ENCODE results near the gene ALG9.

DNA sequence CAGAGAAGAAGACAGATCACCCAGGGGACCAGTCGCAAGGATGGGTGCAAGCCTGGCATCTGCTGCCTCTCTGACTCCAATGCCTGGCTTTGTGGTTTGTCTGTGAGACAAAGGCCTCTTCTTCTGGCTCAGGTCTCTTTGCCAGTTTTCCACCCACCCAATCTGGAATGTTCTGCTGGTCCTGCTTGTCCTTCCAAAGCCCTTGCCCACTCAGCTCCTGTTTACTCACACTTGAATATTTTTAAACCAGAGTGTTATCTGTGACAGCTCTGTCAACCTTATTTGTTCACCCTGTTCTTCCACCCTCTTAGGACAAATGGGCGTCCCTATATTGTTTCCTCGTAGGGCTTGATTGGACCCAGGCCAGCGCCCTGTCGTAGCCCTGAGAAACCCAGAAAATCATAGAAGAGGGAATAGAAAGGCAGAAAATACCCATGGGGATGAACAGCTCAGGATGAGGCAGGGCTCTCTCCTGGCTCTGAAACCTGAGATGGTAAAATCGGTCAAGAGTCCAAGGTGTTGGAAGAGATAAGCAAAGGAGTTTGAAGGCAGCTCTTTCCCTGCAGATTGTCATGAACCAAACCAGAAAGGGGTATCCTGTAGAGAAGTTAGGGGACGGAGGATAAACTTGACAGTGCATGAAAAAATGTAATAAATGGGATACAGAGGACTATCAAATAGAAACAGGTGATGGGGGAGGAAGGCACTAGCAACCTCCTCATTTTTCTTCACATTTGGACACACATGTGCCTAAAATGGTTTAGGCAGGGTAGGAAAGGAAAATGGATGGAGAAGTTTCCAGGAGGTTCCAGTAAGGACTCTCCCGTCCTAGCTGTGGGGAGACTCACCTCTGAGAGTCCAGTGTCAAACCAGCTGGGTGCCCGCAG is 39.5 kb upstream of the ALG9 start:
- TF ChIP-seq, protein P1, sequence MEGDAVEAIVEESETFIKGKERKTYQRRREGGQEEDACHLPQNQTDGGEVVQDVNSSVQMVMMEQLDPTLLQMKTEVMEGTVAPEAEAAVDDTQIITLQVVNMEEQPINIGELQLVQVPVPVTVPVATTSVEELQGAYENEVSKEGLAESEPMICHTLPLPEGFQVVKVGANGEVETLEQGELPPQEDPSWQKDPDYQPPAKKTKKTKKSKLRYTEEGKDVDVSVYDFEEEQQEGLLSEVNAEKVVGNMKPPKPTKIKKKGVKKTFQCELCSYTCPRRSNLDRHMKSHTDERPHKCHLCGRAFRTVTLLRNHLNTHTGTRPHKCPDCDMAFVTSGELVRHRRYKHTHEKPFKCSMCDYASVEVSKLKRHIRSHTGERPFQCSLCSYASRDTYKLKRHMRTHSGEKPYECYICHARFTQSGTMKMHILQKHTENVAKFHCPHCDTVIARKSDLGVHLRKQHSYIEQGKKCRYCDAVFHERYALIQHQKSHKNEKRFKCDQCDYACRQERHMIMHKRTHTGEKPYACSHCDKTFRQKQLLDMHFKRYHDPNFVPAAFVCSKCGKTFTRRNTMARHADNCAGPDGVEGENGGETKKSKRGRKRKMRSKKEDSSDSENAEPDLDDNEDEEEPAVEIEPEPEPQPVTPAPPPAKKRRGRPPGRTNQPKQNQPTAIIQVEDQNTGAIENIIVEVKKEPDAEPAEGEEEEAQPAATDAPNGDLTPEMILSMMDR (IDR thresholded peaks at IDR 0.05): no peak
- TF ChIP-seq, protein P2, sequence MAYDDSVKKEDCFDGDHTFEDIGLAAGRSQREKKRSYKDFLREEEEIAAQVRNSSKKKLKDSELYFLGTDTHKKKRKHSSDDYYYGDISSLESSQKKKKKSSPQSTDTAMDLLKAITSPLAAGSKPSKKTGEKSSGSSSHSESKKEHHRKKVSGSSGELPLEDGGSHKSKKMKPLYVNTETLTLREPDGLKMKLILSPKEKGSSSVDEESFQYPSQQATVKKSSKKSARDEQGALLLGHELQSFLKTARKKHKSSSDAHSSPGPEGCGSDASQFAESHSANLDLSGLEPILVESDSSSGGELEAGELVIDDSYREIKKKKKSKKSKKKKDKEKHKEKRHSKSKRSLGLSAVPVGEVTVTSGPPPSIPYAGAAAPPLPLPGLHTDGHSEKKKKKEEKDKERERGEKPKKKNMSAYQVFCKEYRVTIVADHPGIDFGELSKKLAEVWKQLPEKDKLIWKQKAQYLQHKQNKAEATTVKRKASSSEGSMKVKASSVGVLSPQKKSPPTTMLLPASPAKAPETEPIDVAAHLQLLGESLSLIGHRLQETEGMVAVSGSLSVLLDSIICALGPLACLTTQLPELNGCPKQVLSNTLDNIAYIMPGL (CRISPR knock-in tag; IDR thresholded peaks at IDR 0.05): no peak
- TF ChIP-seq, protein P3, sequence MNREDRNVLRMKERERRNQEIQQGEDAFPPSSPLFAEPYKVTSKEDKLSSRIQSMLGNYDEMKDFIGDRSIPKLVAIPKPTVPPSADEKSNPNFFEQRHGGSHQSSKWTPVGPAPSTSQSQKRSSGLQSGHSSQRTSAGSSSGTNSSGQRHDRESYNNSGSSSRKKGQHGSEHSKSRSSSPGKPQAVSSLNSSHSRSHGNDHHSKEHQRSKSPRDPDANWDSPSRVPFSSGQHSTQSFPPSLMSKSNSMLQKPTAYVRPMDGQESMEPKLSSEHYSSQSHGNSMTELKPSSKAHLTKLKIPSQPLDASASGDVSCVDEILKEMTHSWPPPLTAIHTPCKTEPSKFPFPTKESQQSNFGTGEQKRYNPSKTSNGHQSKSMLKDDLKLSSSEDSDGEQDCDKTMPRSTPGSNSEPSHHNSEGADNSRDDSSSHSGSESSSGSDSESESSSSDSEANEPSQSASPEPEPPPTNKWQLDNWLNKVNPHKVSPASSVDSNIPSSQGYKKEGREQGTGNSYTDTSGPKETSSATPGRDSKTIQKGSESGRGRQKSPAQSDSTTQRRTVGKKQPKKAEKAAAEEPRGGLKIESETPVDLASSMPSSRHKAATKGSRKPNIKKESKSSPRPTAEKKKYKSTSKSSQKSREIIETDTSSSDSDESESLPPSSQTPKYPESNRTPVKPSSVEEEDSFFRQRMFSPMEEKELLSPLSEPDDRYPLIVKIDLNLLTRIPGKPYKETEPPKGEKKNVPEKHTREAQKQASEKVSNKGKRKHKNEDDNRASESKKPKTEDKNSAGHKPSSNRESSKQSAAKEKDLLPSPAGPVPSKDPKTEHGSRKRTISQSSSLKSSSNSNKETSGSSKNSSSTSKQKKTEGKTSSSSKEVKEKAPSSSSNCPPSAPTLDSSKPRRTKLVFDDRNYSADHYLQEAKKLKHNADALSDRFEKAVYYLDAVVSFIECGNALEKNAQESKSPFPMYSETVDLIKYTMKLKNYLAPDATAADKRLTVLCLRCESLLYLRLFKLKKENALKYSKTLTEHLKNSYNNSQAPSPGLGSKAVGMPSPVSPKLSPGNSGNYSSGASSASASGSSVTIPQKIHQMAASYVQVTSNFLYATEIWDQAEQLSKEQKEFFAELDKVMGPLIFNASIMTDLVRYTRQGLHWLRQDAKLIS (CRISPR knock-in tag; IDR thresholded peaks at IDR 0.05; ENCODE audit: borderline replicate concordance): no peak
- no peak for TF ChIP-seq RELA (CRISPR knock-in tag; IDR thresholded peaks at IDR 0.05; ENCODE audit: borderline replicate concordance)
- TF ChIP-seq IRF2 (CRISPR knock-in tag; IDR thresholded peaks at IDR 0.05; ENCODE audit: borderline replicate concordance, low read depth): no peak
- TF ChIP-seq ESRRA (CRISPR knock-in tag; IDR thresholded peaks at IDR 0.05; ENCODE audit: borderline replicate concordance): no peak
- no peak for TF ChIP-seq TP53 (CRISPR knock-in tag; IDR thresholded peaks at IDR 0.05)

All from WTC11 (cell line).